Measurements from ENCODE around the gene IL1RL1. TPM values are rescaled to one million over a fixed set of nuclear protein-coding genes. Genes with fewer than 3 reads are reported as not detected.

IL1RL1 gene
- total and polyA plus RNA-seq, 2 donors (not counting 1 experiment from before 2014, with no cell fraction given): 0.02 to 0.50 TPM

DNA sequence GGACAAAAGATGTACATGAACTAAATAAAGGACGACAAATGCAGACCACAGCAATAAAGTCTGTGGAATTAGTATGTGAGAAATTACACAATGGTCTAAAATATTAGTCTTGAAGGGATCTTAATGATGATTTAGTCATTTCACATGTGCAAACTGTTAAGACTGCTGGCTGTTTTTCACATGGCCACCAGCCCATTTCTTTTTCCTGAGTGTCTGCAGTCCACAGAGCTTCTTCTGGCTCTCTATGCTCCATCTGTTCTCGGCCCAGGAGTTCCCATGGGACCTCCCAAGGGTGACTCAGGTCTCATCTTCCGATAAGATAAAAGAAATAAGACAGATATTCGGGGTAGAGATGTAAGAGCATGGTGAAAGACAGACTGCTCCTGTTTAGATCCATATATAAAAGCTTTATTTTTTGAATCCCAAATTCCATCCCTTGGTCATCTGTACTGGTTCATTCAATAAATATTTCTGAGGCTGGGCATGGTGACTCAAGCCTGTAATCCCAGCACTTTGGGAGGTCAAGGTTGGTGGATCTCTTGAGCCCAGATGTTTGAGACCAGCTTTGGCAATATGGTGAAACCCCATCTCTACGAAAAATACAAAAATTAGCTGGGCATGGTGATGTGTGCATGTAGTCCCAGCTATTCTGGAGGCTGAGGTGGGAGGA, 20.1 kb downstream of the IL1RL1 start:
- Histone ChIP-seq H3K79me2 (ENCODE audit: control insufficient read depth, insufficient read depth, low read length) (no peaks in the 10 kb centered on the region), H3K4me3 (replicated peaks in 1 of 4; ENCODE audit: control extremely low read depth in 1 of 4, insufficient read depth in 1 of 4, low read depth in 3 of 4, low read length in 4 of 4) (no peak overlapping the region), H3K36me3 (ENCODE audit: control insufficient read depth, insufficient read depth, low read length) (no peaks in the 10 kb centered on the region), H3K9me3 (ENCODE audit: control insufficient read depth, insufficient read depth, low read depth, low read length) (no peaks in the 10 kb centered on the region), H3K4me2 (ENCODE audit: extremely low read depth, insufficient read depth, low read length) (no peak overlapping the region), H3K27me3 (ENCODE audit: control insufficient read depth, insufficient read depth, low read length) (no peaks in the 10 kb centered on the region), H3K9ac (ENCODE audit: insufficient read depth, low read length) (no peak overlapping the region), H3K4me1 (ENCODE audit: control insufficient read depth, extremely low read depth, insufficient read depth, low read length) (no peaks in the 10 kb centered on the region), H4K20me1 (ENCODE audit: control insufficient read depth, extremely low read depth, insufficient read depth, low read length) (no peaks in the 10 kb centered on the region), H2AFZ (ENCODE audit: low read length) (no peak overlapping the region), H3K27ac (ENCODE audit: insufficient read depth, low read length) (no peak overlapping the region)
- no peak for DNase-seq (ENCODE audit: low read depth in 2 of 2)
- TF ChIP-seq EZH2 (IDR thresholded peaks at IDR 0.05; ENCODE audit: low read length, missing control alignments): no peak
- TF ChIP-seq, protein P1, sequence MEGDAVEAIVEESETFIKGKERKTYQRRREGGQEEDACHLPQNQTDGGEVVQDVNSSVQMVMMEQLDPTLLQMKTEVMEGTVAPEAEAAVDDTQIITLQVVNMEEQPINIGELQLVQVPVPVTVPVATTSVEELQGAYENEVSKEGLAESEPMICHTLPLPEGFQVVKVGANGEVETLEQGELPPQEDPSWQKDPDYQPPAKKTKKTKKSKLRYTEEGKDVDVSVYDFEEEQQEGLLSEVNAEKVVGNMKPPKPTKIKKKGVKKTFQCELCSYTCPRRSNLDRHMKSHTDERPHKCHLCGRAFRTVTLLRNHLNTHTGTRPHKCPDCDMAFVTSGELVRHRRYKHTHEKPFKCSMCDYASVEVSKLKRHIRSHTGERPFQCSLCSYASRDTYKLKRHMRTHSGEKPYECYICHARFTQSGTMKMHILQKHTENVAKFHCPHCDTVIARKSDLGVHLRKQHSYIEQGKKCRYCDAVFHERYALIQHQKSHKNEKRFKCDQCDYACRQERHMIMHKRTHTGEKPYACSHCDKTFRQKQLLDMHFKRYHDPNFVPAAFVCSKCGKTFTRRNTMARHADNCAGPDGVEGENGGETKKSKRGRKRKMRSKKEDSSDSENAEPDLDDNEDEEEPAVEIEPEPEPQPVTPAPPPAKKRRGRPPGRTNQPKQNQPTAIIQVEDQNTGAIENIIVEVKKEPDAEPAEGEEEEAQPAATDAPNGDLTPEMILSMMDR (conservative IDR thresholded peaks at IDR 0.05 in 1 of 2, IDR thresholded peaks at IDR 0.05 in 1 of 2; ENCODE audit: low read depth in 1 of 2, low read length in 2 of 2): no peak

DNA sequence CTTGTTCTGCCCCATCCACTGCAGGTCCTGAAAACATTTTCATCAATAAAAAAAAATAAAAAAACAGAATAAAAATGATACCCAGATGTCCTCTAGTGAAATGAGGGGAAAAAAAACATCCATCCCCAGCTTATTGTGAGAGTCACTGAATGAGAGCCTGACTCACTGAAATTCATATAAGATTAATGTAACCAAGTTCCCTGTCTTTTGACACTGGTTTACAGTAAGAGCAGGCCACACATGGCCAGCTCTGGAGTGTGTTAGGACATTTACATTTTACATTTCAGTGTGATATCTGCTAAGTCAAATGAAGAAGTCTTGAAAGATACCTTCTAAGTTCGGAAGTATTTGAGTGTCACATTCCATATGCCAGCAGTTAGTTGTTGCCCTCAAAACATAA, 23.1 kb downstream of the IL1RL1 start:
- H3K36me3 ChIP-seq (ENCODE audit: control insufficient read depth, insufficient read depth, low read length): no peaks in the 10 kb centered on the region
- no peak overlapping the region for H3K4me3 ChIP-seq (replicated peaks in 1 of 4; ENCODE audit: control extremely low read depth in 1 of 4, insufficient read depth in 1 of 4, low read depth in 3 of 4, low read length in 4 of 4)
- no peaks in the 10 kb centered on the region for H4K20me1 ChIP-seq (ENCODE audit: control insufficient read depth, extremely low read depth, insufficient read depth, low read length)
- H3K9me3 ChIP-seq (ENCODE audit: control insufficient read depth, insufficient read depth, low read depth, low read length): no peaks in the 10 kb centered on the region
- H3K27me3 ChIP-seq (ENCODE audit: control insufficient read depth, insufficient read depth, low read length): no peaks in the 10 kb centered on the region
- no peaks in the 10 kb centered on the region for H3K79me2 ChIP-seq (ENCODE audit: control insufficient read depth, insufficient read depth, low read length)
- H3K9ac ChIP-seq (ENCODE audit: insufficient read depth, low read length): no peak overlapping the region
- no peak overlapping the region for H2AFZ ChIP-seq (ENCODE audit: low read length)
- no peak overlapping the region for H3K4me2 ChIP-seq (ENCODE audit: extremely low read depth, insufficient read depth, low read length)
- TF ChIP-seq EZH2 (IDR thresholded peaks at IDR 0.05; ENCODE audit: low read length, missing control alignments): no peak
- no peak overlapping the region for H3K27ac ChIP-seq (ENCODE audit: insufficient read depth, low read length)
- peak in 1 of 2 donors; percentile 26 for DNase-seq (ENCODE audit: low read depth in 2 of 2)
- H3K4me1 ChIP-seq (ENCODE audit: control insufficient read depth, extremely low read depth, insufficient read depth, low read length): peaks cover 3% of the 10 kb centered on the region

DNA sequence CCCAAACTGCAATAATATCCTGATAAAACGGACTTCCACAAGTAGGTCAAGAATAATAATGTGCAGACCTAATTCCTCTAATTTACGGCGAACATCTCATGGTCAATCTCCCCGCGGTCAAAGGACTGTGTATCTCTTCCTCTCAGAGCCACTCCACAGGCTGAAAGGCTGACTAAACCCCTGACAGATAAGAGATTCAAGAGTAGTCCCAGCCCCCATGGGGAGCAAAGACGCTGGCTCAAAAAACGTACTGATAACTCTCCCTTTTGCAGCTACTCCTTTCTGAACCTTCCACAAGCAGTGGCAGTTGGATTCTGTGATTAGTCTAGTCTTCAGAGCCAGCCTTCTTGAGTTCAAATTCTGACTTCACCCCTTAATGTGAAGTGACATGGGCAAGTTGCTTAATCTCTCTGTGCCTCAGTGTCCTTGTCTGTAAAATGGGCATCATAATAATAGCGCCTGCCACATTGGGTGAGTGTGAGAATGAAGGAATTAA, 24.6 kb downstream of the IL1RL1 start:
- no peaks in the 10 kb centered on the region for H4K20me1 ChIP-seq (ENCODE audit: control insufficient read depth, extremely low read depth, insufficient read depth, low read length)
- no peak for DNase-seq (ENCODE audit: low read depth in 2 of 2)

More for the DNA sequence above, 24.6 kb downstream of the IL1RL1 start:
- no peak for TF ChIP-seq EZH2 (IDR thresholded peaks at IDR 0.05; ENCODE audit: low read length, missing control alignments)
- TF ChIP-seq, protein P1 (conservative IDR thresholded peaks at IDR 0.05 in 1 of 2, IDR thresholded peaks at IDR 0.05 in 1 of 2; ENCODE audit: low read depth in 1 of 2, low read length in 2 of 2): no peak
- Histone ChIP-seq H3K9ac (ENCODE audit: insufficient read depth, low read length) (no peak overlapping the region), H2AFZ (ENCODE audit: low read length) (no peak overlapping the region), H3K4me2 (ENCODE audit: extremely low read depth, insufficient read depth, low read length) (no peak overlapping the region), H3K4me1 (ENCODE audit: control insufficient read depth, extremely low read depth, insufficient read depth, low read length) (peaks cover 3% of the 10 kb centered on the region), H3K27ac (ENCODE audit: insufficient read depth, low read length) (no peak overlapping the region), H3K9me3 (ENCODE audit: control insufficient read depth, insufficient read depth, low read depth, low read length) (no peaks in the 10 kb centered on the region), H3K4me3 (replicated peaks in 1 of 4; ENCODE audit: control extremely low read depth in 1 of 4, insufficient read depth in 1 of 4, low read depth in 3 of 4, low read length in 4 of 4) (no peak overlapping the region), H3K36me3 (ENCODE audit: control insufficient read depth, insufficient read depth, low read length) (no peaks in the 10 kb centered on the region), H3K79me2 (ENCODE audit: control insufficient read depth, insufficient read depth, low read length) (no peaks in the 10 kb centered on the region), H3K27me3 (ENCODE audit: control insufficient read depth, insufficient read depth, low read length) (no peaks in the 10 kb centered on the region)

All from fibroblast of lung (primary cell).